CD4-positive, alpha-beta T cell treated with Interleukin-4 for 4 hours (primary cell): ENCODE measurements around the gene PDE1C.

ENCODE experiments used
- DNase-seq: peaks from one replicate; pipeline ENCODE4 v3.0.0-alpha.2; 2020

PDE1C gene

DNA sequence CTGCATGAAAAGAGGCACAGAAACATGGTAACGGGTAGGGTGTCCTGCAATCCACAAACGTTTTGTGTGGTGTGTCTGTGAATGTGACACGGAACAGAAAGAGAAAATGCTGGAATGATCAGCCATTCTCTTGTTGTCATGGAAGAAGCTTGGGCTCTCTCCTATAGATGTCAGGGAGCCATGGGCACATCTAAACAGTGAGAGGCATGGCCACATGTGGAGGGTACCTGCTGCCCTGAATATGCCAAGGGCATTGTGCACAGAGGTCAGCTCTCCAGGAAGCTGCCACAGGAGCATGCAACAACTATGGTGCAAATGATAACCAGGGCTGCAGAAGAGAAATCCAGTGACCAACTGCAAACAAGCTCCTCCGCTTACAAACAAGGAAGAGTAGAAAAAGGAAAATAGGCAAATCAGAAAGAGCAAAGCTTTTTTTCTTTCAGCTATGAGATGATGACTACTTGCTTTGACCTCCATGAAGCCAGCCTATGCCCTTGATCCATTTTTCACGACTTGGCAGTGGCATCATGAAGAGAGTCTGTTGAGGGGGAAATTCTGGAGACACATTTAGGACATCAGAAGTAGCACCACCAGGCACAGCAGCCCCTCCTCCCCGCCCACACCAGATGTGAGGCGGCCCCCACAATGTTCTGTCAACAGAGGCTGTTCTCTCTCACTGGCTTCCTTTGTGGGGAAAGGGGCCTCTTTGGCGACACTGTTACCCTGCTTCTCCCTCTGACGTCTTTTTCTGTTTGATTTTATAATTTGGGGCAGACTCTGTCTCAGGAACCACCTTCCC is 4.8 kb upstream of the PDE1C start:
- DNase-seq = no peak

- DNase-seq = no peak
These were observed 3.3 kb upstream of the PDE1C start for GRCh38 chr7:32073533-32073932.

GRCh38 chr7:32072397-32072796 is 2.2 kb upstream of the PDE1C start:
- no peak for DNase-seq

GRCh38 chr7:32071466-32072091 is 1.4 kb upstream of the PDE1C start:
- DNase-seq = no peak

DNA sequence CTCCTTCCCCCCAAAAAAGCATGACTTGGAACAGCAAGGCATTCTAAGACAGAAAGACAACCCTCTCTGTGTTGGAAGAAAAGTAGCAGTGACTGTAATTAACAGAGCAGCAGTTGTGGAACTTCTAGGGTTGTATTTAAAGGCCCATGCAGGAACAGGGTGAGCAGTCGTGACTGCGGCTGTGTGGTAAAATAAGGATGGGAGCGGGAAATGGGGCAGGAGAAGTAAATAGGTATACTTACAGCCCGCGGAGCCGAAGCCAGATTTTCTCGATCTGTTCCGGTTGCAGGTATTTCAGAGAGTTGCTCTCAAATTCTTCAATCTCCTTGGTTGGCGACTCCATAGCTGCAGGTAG is 179 bp downstream of the PDE1C start:
- DNase-seq = no peak

DNA sequence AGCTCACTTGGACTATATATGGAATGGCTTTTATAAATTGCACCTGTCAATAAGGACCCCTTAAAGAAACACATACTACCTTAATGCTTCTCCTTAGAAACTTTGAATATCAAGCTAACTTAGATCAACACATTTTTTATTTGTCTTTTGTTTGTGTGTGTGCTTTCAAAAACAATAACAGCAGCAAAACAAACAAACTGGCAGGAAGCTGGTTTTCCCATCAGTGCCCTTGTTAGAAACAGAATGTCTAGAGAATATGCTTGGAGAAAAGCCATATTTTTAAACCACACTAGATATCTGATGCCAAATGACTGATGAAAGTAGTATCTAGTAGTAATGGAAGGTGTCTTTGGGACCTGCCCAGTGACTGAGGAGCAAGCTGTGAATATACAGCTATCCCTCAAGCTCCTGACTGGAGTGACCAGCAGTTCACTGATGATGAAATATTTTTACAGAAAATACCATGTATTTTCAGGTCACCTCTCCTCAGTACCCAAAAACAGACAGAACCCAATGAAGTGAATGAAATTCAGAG is 1.0 kb downstream of the PDE1C start:
- no peak for DNase-seq

GRCh38 chr7:32068411-32069101 is 1.7 kb downstream of the PDE1C start:
- no peak for DNase-seq

- DNase-seq = no peak
These were observed 3.8 kb downstream of the PDE1C start for GRCh38 chr7:32066441-32066840.

GRCh38 chr7:32063614-32064013 is 6.6 kb downstream of the PDE1C start:
- no peak for DNase-seq

DNA sequence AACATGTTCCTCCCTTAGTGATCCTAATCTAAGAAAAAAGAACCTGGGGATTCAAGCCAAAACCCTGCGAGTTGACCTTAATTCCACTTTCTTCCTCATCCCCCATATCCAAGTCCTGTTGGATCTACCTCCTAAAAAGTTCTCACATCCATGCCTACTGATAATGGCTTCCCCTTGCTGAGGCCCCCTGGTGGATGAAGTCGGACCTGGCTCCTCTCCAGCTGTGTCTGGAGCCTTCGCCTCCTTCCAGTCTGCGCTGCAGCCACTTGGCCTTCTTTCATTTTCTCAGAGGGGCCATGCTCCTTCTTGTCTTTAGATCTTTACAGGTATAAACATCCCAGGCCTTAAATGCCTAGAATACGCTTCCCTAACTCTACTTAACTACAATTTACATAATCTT is 8.1 kb downstream of the PDE1C start:
- DNase-seq = no peak

GRCh38 chr7:32061346-32061745 is 8.9 kb downstream of the PDE1C start:
- no peak for DNase-seq

DNA sequence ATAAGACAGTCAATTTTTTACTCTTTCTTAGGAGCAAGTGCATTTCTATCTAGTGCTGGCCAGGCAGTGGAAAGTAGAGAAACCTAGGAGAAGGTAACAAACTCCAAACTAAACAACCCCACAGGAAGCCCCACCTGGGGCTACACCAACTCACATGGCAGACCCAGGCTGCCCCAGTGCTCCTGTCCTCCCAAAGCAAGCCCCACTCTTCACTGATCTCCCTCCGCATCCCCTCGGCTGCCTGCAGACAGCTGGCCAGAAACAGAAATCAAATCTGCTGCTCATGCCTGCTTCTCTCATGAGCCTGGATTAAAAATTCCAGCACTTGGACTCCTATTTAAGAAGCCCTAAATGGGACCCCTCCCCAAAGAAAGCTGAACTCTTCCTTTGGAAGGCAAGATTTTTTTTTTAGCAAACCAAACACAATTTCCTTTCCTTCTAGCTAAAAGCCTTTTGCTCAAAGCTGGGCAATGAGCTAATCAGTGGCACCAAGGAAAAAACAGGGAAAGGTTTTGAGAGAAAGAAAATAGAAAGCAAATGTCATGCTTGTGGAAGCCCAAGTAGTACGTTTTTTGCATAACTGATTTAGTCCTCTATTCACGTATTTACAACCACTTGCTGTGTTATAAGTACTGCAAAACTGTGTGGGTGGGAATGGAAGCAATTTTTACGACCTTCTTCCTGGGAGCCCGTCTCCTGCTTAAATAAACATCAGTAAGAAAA is 10.8 kb downstream of the PDE1C start:
- DNase-seq = no peak

DNA sequence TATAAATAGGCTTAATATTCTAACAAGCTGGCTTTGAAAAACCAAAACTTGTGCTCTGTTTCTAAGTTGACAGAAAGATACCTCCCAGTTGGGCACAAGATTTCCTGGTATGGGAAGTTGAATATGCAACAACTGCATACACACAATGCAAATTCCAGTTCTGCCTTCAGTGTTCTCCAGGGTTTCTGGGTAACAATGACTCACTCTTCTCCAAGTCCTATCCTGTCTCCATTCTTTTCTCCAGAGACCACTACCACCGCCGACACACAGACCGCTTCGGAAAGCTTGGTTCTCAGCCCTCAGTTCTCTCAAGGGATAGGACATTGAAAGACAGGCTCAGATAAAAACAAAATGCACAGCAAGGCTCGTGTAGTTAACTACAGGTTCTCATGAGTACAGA is 12.2 kb downstream of the PDE1C start:
- DNase-seq = no peak

GRCh38 chr7:32056767-32057166 is 13.4 kb downstream of the PDE1C start:
- DNase-seq = no peak

GRCh38 chr7:32053204-32053603 is 17.0 kb downstream of the PDE1C start:
- no peak for DNase-seq

DNA sequence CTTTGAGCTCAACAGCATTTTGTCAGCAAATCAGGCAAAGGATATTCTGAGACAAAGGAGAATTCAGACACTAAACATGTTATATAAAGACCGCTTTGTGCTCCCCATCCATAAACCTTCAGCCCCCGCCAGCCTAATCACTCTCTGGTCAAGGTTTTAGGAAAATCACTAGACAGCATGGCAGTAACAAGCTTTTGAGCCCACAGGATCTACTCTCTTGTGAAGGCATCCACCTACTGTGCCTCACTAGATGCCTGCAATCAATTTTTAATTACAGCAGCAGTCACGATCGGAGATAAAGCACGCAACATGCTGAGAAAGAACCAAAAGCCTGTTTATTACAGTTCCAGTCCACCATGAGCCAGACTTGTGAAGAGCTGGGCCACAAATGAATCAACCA is 19.1 kb downstream of the PDE1C start:
- no peak for DNase-seq

- DNase-seq = no peak
These were observed 20.6 kb downstream of the PDE1C start for GRCh38 chr7:32049599-32049998.

DNA sequence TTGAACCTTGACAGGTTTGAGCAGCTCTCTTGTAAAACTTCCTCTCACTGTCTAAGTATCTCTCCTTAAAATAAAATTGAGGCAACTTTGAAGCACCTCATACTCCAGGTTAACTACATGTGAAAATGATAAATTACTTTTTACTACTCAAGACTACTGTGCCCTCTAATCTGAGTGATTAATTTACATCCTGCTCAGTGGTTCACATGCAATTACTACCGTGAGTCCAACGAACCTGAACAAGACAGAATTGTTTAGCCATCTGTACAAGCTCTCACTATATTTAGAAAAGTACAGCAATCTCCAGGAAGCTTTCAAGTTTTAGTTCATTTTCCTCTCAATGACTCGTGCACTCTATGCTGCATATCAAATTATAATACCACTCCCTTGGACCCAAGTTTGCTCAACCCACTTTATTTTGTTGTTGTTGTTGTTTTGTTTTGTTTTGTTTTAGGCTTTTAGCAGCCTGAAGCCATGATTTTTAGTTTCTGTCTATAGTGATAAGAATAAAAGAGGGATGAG is 21.2 kb downstream of the PDE1C start:
- DNase-seq = no peak

- DNase-seq = no peak
These were observed 22.4 kb downstream of the PDE1C start for GRCh38 chr7:32047801-32048200.

- no peak for DNase-seq
These were observed 23.1 kb downstream of the PDE1C start for GRCh38 chr7:32047075-32047474.

GRCh38 chr7:32045228-32045627 is 25.0 kb downstream of the PDE1C start:
- DNase-seq = no peak

DNA sequence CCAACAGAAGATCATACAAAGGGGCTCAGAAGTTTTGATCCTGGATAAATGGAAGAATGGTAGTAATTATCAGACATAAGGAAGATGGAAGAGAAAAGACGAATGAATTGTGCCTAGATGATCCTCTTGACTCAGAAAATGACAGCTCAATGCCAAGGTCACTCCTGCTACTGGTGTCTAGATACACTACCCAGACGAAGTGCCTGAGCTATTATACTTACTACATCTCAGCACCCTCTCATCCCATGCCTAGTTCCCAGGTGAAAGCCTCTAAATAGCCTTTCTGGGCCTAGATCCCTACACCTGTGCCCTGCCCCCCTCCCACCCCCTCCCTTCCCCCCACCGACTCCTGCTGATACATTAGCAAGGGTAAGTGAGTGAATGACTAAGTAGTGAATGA is 25.5 kb downstream of the PDE1C start:
- no peak for DNase-seq

- DNase-seq = no peak
These were observed 26.5 kb downstream of the PDE1C start for GRCh38 chr7:32043688-32044087.
